Measurements from ENCODE around the gene FGFBP3.

- TF ChIP-seq CTCF (IDR thresholded peaks at IDR 0.05; ENCODE audit: low read depth, low read length) (no peak), EZH2phosphoT487 (IDR thresholded peaks at IDR 0.05; ENCODE audit: low read depth) (no peak)
Measured at GRCh38 chr10:91925022-91925320, 15.7 kb upstream of the FGFBP3 start.

All from OCI-LY3 (cell line).